Liver (tissue), 9 donors: ENCODE results near the gene UTS2R. TPM values are rescaled to one million over a fixed set of nuclear protein-coding genes. Genes with fewer than 3 reads are reported as not detected.

Experiments
- DNase-seq: peaks from one replicate; pipeline ENCODE4 v3.0.0-alpha.2; 2017; ENCODE audit warnings: low spot score
- H3K27ac ChIP-seq, 2 donors: one replicate each; pipeline ENCODE4 v1.7.0; 2013; ENCODE audit warnings: inconsistent platforms in 2 of 2, low read length in 2 of 2, control low read depth in 1 of 2, low read depth in 1 of 2, mild to moderate bottlenecking in 1 of 2
- H3K27me3 ChIP-seq, 4 donors: one replicate each; pipeline versions ENCODE4 v1.6.1 to v1.7.0; 2013; ENCODE audit warnings: low read length in 3 of 4, inconsistent platforms in 1 of 4, mild to moderate bottlenecking in 1 of 4, moderate library complexity in 1 of 4; ENCODE audit not compliant: control insufficient read depth in 4 of 4, insufficient read depth in 4 of 4
- H3K36me3 ChIP-seq, 4 donors: one replicate each; pipeline versions ENCODE4 v1.6.1 to v1.7.0; 2013; ENCODE audit warnings: low read length in 3 of 4, mild to moderate bottlenecking in 3 of 4, low read depth in 1 of 4, moderate library complexity in 1 of 4; ENCODE audit not compliant: control insufficient read depth in 4 of 4, insufficient read depth in 3 of 4
- H3K4me1 ChIP-seq, 4 donors: one replicate each; pipeline versions ENCODE4 v1.6.1 to v1.7.0; 2013; ENCODE audit warnings: low read length in 3 of 4, mild to moderate bottlenecking in 3 of 4, moderate library complexity in 1 of 4; ENCODE audit not compliant: control insufficient read depth in 4 of 4, insufficient read depth in 4 of 4
- H3K4me3 ChIP-seq, 3 donors: one replicate each; pipeline versions ENCODE4 v1.6.1 to v1.7.0; 2013; ENCODE audit warnings: low read length in 3 of 3, control low read depth in 1 of 3, low read depth in 1 of 3, mild to moderate bottlenecking in 1 of 3
- H3K9ac ChIP-seq, 2 donors: one replicate each; pipeline ENCODE4 v1.7.0; 2013; ENCODE audit warnings: low read length in 2 of 2, mild to moderate bottlenecking in 2 of 2, moderate library complexity in 2 of 2, control low read depth in 1 of 2, low read depth in 1 of 2
- H3K9me3 ChIP-seq, 4 donors: one replicate each; pipeline versions ENCODE4 v1.6.1 to v1.7.0; 2013; ENCODE audit warnings: low read length in 3 of 4; ENCODE audit not compliant: control insufficient read depth in 4 of 4
- ATF3 ChIP-seq: IDR thresholded peaks from 2 replicates; pipeline ENCODE4 v1.6.1; 2016; ENCODE audit warnings: antibody characterized with exemption
- CTCF ChIP-seq: fragments of 150-350 bp; IDR thresholded peaks from 2 replicates; pipeline ENCODE4 v1.5.1; 2017; ENCODE audit warnings: improper control_type of control experiment, low read depth, low read length; ENCODE audit not compliant: missing input control
- EGR1 ChIP-seq, 2 donors: IDR thresholded peaks; 2 replicates each; pipeline ENCODE4 v1.6.1; 2016 to 2018; ENCODE audit warnings: antibody characterized with exemption in 2 of 2, low read depth in 2 of 2
- GABPA ChIP-seq, 2 donors: IDR thresholded peaks in 1 of 2; conservative IDR thresholded peaks in 1 of 2; 2 replicates each; pipeline ENCODE4 v1.6.1; 2016; ENCODE audit warnings: antibody characterized with exemption in 2 of 2, mild to moderate bottlenecking in 1 of 2, moderate library complexity in 1 of 2
- JUND ChIP-seq, 2 donors: IDR thresholded peaks; 2 replicates each; pipeline ENCODE4 v1.6.1; 2016; ENCODE audit warnings: antibody characterized with exemption in 2 of 2
- NR2F2 ChIP-seq: IDR thresholded peaks from 2 replicates; pipeline ENCODE4 v1.6.1; 2016; ENCODE audit warnings: antibody characterized with exemption
- SP1 ChIP-seq: IDR thresholded peaks from 2 replicates; pipeline ENCODE4 v1.6.1; 2018; ENCODE audit warnings: antibody characterized with exemption, mild to moderate bottlenecking
- TAF1 ChIP-seq: conservative IDR thresholded peaks from 2 replicates; pipeline ENCODE4 v1.6.1; 2016; ENCODE audit warnings: antibody characterized with exemption, mild to moderate bottlenecking
- YY1 ChIP-seq: IDR thresholded peaks from 2 replicates; pipeline ENCODE4 v1.6.1; 2016; ENCODE audit warnings: antibody characterized with exemption, mild to moderate bottlenecking
- WGBS: extraction: QIAGEN DNeasy Blood & Tissue Kit; methylation state at CpG from one replicate; pipeline ENCODE4 v1.1.7; 2013; 5-methylcytosine and 5-hydroxymethylcytosine counted together
- polyA plus RNA-seq, 2 donors: library from polyadenylated mRNA; stranded (reverse) in 1 of 2; unstranded in 1 of 2; fragments of 200-250 nt in 1 of 2; fragments of >200 nt in 1 of 2; fragmentation: Nextera tagmentation in 1 of 2; extraction: Ambion mirVana in 1 of 2; gene quantifications; one replicate each; pipeline versions ENCODE4 v1.2.1 to v1.2.3, GENCODE V29; 2013 to 2015
- total RNA-seq, 2 donors: library from RNA; depleted of rRNA; stranded (reverse); fragments of >200 nt; gene quantifications; one replicate each; pipeline ENCODE4 v1.2.3, GENCODE V29; 2014
- TF ChIP-seq, protein P1 (sequence below): IDR thresholded peaks from 2 replicates; pipeline ENCODE4 v1.6.1; 2016; ENCODE audit warnings: antibody characterized with exemption
- TF ChIP-seq, protein P2 (sequence below): IDR thresholded peaks from 2 replicates; pipeline ENCODE4 v1.6.1; 2016; ENCODE audit warnings: antibody characterized with exemption
- TF ChIP-seq, protein P3 (sequence below): IDR thresholded peaks from 2 replicates; pipeline ENCODE4 v1.6.1; 2016; ENCODE audit warnings: antibody characterized with exemption, mild to moderate bottlenecking
- donor health status: healthy.
- donor health status: healthy.
- donor health status: healthy.
- donor health status: healthy.
- donor health status: healthy.

UTS2R gene
- total and polyA plus RNA-seq, 4 donors = not detected

DNA sequence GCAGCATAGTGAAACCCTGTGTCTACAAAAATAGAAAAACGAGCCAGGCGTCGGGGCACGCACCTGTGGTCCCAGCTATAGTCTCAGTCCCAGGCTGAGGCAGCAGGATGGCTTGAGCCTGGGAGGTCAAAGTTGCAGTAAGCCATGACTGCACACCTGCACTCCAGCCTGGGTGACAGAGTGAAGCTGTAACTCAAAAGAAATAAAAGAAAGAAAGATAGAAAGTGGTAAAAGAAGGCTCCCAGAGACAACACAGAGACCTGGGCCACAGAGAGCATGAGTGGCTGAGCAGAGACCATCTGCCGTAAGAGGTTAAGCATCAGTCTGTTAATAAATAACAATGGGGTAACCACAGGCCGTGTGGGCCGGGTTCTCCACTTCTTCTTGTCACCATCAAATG, 31.3 kb downstream of the UTS2R start:
- DNase-seq = no peak
- 66% methylated on average over 7 of the region's 7 CpGs for WGBS
- no peaks in the 10 kb centered on the region for H3K27me3 ChIP-seq
- H3K4me3 ChIP-seq = no peak overlapping the region
- no peak overlapping the region for H3K9ac ChIP-seq
- peaks cover 0 to 14% (median 4%) of the 10 kb centered on the region in 4 donors for H3K36me3 ChIP-seq
- no peaks in the 10 kb centered on the region for H3K9me3 ChIP-seq
- H3K27ac ChIP-seq = no peak overlapping the region
- H3K4me1 ChIP-seq = peaks cover 0 to 4% (median 2%) of the 10 kb centered on the region in 4 donors
- TF ChIP-seq GABPA (IDR thresholded peaks at IDR 0.05 in 1 of 2, conservative IDR thresholded peaks at IDR 0.05 in 1 of 2) = no peak

GRCh38 chr17:82403662-82404660, 32.4 kb downstream of the UTS2R start:
- Histone ChIP-seq H3K4me1 (peaks cover 0 to 4% (median 2%) of the 10 kb centered on the region in 4 donors), H3K27ac (no peak overlapping the region), H3K4me3 (no peak overlapping the region), H3K27me3 (no peaks in the 10 kb centered on the region), H3K9ac (no peak overlapping the region), H3K9me3 (no peaks in the 10 kb centered on the region), H3K36me3 (peaks cover 0 to 16% (median 4%) of the 10 kb centered on the region in 4 donors)
- 97% methylated on average over 67 of the region's 67 CpGs for WGBS
- DNase-seq = no peak
- TF ChIP-seq, protein P1, sequence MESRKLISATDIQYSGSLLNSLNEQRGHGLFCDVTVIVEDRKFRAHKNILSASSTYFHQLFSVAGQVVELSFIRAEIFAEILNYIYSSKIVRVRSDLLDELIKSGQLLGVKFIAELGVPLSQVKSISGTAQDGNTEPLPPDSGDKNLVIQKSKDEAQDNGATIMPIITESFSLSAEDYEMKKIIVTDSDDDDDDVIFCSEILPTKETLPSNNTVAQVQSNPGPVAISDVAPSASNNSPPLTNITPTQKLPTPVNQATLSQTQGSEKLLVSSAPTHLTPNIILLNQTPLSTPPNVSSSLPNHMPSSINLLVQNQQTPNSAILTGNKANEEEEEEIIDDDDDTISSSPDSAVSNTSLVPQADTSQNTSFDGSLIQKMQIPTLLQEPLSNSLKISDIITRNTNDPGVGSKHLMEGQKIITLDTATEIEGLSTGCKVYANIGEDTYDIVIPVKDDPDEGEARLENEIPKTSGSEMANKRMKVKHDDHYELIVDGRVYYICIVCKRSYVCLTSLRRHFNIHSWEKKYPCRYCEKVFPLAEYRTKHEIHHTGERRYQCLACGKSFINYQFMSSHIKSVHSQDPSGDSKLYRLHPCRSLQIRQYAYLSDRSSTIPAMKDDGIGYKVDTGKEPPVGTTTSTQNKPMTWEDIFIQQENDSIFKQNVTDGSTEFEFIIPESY = no peak
- TF ChIP-seq EGR1 (IDR thresholded peaks at IDR 0.05; ENCODE audit: low read depth in 2 of 2) (no peak), JUND (IDR thresholded peaks at IDR 0.05) (no peak), TAF1 (no peak)
- TF ChIP-seq, protein P2, sequence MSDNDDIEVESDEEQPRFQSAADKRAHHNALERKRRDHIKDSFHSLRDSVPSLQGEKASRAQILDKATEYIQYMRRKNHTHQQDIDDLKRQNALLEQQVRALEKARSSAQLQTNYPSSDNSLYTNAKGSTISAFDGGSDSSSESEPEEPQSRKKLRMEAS = no peak

DNA sequence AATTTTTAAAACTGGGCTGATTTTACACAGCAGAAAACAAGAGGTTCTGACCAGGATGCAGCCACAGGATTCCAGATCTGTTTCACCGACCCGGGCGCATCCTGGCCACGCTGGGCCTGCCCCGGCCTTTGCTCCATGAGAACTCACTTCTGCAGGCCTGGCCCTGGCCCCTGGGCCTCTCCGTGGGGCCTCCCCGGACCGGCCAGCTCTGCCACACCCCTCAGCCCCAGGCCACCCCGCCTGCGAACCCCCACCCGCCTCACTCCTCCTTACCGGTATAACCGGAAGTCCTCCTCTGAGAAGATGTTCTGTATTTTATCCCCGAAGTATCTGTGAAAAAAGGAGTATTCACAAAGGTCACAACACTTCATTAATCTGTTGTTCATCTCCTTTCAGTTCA, 33.5 kb downstream of the UTS2R start:
- DNase-seq = no peak
- Histone ChIP-seq H3K9me3 (no peaks in the 10 kb centered on the region), H3K27ac (no peak overlapping the region), H3K4me3 (no peak overlapping the region), H3K4me1 (peaks cover 0 to 4% (median 2%) of the 10 kb centered on the region in 4 donors), H3K9ac (no peak overlapping the region), H3K27me3 (no peaks in the 10 kb centered on the region), H3K36me3 (peaks cover 0 to 16% (median 4%) of the 10 kb centered on the region in 4 donors)
- WGBS = 95% methylated on average over 14 of the region's 14 CpGs
- TF ChIP-seq, protein P3, sequence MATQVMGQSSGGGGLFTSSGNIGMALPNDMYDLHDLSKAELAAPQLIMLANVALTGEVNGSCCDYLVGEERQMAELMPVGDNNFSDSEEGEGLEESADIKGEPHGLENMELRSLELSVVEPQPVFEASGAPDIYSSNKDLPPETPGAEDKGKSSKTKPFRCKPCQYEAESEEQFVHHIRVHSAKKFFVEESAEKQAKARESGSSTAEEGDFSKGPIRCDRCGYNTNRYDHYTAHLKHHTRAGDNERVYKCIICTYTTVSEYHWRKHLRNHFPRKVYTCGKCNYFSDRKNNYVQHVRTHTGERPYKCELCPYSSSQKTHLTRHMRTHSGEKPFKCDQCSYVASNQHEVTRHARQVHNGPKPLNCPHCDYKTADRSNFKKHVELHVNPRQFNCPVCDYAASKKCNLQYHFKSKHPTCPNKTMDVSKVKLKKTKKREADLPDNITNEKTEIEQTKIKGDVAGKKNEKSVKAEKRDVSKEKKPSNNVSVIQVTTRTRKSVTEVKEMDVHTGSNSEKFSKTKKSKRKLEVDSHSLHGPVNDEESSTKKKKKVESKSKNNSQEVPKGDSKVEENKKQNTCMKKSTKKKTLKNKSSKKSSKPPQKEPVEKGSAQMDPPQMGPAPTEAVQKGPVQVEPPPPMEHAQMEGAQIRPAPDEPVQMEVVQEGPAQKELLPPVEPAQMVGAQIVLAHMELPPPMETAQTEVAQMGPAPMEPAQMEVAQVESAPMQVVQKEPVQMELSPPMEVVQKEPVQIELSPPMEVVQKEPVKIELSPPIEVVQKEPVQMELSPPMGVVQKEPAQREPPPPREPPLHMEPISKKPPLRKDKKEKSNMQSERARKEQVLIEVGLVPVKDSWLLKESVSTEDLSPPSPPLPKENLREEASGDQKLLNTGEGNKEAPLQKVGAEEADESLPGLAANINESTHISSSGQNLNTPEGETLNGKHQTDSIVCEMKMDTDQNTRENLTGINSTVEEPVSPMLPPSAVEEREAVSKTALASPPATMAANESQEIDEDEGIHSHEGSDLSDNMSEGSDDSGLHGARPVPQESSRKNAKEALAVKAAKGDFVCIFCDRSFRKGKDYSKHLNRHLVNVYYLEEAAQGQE = no peak
- TF ChIP-seq ATF3 = no peak
- TF ChIP-seq, protein P2 = no peak
- no peak for TF ChIP-seq CTCF
- no peak for TF ChIP-seq SP1
- no peak for TF ChIP-seq YY1
- TF ChIP-seq NR2F2 = no peak
